GM21528 (cell line): ENCODE results near the gene PTPRD.

Experiments
- ATAC-seq: cut with Tn5 transposase; IDR thresholded peaks from one replicate; pipeline ENCODE4 v1.9.1; 2021; ENCODE audit warnings: mild to moderate bottlenecking, moderate library complexity; ENCODE audit not compliant: unreplicated experiment, low FRiP score

The PTPRD gene

DNA sequence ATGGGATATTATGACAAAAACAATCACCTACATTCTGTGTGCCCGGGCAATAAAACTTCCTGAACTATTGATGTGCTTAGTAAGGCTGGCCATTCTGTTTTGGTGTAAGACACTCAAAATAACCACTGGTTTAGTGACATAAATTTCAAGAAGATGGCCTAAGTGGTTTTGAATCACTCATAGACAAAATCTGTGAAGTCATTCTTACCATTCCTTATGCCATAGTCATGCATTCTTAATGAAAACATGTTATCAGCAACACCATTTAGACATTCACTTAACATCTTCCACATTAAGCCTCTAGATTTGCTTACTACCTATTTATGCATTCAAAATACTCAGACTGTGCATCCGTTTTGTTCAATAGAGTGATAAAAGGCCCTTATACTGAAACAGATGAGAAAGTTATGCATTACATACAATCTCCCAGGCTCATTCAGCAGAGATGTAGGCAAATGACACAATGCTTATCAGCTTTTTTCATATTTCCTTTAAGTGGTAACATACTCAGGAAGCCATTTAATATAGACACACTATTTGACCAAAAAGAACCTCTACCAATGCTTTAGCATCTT is 1964.4 kb downstream of the PTPRD start:
- no peak for ATAC-seq

DNA sequence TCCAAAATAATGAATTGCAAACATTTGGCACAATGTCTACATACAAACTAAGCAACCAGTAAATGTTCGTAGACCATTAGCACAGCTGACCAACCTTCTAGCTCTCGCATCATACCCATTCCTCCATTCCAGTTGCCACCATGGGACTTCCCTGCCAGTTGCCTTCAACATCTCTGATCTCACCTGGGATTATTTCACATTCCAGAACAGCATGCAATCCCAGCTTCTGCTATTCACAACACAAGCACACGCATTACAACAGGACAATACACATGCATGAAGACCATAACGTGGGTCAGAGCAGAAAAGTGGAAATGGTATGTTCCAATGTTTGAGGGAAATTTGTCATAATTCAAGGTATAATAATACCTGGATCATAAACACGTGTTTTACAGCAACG is 1965.0 kb downstream of the PTPRD start:
- ATAC-seq = no peak

DNA sequence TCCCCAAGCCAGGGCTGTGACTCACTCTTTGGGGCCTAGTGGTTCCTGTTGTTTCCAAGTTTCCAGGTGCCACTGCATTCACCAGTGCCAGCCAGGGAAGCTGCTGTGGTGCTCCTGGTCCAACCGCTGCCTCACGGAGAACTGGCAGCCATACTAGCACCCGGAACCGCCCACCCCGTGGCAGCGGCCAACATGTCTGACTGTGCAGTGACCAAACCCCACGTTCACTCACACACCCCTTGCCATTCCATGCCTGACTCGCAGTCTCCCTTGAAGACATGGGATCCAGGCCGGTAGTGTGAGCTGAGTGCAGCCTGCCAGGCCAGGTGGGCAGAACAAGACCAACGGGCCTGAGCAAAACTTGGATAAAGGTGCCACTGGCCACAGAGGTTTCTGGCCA is 1968.2 kb downstream of the PTPRD start:
- ATAC-seq = no peak

DNA sequence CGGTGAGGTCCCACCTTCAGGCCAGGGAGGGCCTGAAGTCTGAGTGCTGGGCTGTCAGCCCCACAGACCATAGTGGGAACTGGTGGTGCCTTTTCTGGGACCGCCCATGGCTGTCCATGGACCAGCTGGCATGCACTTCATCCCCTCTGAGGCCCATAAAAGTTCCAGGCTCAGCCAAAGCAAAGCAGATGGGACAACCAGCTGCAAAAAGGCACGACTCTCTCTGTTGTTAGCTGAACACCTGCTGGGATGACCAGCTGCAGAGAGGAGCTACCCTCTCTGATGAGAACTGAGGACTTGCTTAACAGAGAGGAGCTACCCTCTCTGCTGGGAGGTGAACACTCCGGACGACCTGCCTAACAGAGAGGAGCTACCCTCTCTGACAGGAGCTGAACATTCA is 1968.9 kb downstream of the PTPRD start:
- ATAC-seq = no peak

DNA sequence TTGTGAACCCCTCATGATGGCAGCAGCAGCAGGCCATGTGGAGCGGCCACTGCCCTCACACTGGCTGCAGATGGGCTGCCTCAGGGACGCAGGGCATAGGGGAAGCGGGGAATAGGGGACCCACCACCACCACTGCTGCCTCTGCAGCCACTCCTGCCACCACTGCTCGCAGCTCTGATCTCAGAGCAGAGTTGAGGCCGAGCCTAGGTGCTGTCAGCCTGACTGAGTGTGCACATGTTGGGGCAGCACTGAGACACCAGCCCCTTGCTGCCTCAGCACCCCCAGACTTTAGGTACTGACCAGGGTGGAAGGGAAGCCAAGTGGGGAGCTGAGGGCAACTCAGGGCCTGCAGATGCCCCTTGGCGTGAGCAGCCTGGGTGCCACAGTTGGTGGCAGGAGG is 1969.3 kb downstream of the PTPRD start:
- no peak for ATAC-seq

DNA sequence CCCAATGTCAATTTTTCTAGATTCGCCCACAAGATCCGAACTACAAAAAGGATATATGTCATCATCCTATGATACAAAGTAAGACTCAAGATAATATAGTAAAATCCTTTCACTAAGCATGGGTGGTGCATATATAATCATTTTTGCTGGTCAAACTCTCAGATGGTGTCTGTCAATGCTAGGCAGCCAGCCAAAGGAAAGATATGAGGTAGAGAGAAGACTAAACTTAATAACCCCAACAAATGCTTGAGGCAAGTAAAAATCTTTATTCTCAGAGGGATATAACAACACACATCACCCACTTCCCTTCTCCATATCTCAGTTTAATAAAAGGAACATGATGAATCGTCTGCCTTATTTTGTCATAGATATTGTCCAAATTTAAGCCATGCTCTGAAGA is 1972.0 kb downstream of the PTPRD start:
- ATAC-seq = no peak

DNA sequence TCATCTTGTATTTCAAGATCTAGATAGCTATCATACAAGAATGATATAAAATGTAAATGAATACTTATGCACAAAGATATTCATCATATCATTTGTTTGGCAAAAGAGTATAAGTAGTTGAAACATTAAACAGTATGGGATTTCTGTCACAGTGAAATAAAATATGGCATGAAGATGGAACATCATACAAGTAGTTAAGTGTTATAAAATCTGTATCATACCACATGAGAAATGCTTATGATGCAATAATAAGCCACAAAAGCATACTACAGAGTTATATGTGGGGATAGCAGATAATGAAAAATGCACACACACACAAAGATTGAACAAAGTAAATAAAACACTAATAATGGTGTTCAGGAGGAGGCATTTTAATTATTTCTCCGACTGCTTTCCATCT is 1975.2 kb downstream of the PTPRD start:
- no peak for ATAC-seq

DNA sequence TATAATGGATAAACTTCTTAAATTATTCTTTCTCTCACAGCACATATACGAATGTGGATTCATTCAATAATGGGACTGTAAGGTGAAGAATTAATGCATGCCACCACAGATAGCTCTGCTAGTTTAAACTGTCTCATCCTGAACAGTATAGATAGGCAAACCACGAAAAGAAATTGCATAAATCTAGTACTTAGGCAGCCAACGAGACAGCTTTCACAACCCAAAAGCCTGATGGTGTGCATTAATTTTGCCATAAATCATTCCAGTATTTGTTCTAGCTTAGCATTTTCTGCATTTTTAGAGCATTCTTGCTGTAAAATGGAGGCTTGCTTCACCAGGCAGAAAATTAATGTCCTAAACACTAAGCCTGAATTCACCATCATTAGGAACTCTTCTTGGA is 1979.0 kb downstream of the PTPRD start:
- ATAC-seq = no peak

DNA sequence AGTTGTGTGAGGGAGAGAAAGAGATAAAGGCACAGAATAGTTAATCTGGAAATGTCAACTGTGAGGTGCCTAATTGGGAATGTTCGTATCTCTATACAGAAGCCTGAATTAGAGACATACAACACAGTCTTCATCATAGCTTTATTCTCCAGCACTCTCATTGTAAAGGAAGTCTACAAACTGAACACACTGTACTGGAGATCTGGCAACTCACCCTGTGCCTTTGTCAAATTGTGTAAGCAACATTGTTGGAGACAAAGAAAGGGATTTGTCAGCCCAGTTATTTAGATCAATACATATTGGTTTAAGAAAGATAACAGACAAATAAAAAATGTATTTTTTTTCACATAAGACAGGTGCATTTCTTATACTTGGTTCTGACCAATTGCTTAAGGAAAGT is 1980.3 kb downstream of the PTPRD start:
- no peak for ATAC-seq

DNA sequence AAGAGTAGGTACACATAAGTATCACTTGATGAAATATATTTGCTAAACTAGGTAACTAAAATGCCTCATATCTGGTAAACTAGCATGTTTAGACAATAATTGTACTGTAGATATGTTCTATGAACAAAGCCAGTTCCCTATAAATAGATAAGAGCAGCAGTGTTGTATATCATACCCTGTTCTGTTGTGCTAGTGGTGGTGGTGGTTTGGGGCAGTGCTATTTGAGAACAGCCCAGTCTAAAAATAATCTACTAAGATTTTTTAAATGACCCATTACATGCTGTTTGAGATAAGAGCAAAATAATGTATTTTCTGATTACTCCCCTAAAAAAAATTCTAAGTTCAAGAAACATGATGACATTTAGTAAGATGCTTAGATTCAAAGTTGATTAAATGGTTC is 1984.0 kb downstream of the PTPRD start:
- no peak for ATAC-seq

DNA sequence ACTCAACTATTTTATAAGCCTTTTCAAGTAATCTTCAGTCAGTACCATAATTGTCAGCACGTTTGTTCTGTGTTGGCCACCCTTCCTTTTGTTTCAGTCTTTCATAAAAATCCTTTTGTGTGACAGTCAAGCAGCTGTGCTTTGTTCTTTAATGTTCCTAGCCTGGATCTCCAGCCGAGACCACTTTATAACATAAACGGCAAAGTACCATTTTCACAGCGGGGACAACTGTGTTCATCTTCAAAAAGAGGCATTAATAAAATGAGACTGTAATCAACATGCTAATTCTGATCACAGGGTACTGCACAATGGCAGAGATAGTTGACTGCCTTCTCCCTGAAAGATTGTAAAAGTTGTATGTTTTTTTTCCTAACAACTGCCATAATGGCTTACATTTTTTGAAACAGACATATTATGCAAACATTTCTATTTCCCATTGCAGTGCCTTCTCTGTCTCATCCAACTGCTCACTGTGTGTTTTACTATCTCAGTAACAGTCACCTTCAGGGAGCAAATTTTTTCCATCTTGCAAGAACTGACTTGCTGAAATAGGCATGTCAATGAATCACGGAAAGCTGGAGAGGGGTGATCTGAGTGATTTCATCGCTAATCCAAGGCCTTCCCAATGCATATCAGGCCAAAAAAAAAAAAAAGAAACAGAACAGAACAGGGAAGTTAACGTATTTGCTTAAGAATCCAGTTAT is 1984.7 kb downstream of the PTPRD start:
- ATAC-seq = no peak

DNA sequence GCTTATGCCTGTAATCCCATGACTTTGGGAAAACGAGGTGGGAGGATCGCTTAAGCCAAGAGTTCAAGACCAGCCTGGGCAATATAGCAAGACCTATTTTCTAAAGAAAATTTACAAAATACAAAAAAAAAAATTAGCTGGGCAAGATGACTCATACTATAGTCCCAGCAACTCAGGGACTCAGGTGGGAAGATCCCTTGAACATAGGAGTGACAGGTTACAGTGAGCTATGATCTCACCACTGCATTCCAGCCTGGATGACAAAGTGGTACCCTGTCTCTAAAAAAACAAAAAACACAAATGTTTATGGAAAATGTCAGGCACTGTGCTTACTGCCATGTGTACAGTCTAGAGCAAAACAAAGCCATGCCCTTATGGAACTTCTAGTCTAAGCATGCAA is 1989.9 kb downstream of the PTPRD start:
- no peak for ATAC-seq

DNA sequence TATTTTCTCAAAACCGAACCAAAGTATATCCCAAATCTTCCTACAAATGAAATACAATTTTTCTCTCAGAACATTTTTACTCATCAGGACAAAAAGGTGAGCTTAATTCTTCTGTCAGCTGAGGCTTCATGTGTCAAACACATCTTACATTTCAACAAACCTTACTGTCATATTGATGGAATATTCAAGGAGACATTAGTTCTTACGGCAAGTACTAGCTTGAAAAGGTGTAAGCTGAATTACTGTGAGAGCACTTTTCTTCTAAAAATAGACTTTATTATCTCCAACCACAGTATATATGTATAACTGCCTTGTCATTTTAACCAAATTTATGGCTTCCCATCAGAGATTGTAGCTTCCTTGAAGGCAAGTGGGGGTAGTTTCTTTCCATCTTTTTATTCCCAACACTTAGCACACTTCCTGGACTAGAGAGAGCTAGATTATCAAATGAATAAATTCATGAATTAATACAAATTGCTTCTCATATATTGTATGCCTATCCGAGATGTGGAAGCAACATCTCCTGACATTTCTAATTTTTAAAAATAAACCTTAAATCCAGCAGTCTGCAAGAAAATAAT is 1990.5 kb downstream of the PTPRD start:
- no peak for ATAC-seq

DNA sequence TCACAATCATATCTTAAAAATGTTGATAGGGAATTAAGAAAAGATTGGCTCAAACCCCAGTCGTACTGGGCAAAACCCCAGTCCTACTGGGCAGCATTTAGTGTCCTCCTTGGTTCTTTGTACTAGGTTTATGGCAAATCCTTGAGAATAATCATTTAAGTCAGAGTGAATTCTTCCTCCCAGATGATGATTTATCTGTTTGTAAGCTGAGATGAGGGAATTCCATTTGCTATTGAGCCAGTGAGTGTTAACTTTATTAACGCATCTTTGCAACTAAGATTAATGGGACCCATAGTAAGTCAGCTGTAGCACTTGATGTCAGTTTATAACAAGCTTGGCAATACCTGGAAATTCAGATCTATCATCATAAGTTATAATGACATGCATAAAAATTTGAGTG is 1991.4 kb downstream of the PTPRD start:
- ATAC-seq = no peak

DNA sequence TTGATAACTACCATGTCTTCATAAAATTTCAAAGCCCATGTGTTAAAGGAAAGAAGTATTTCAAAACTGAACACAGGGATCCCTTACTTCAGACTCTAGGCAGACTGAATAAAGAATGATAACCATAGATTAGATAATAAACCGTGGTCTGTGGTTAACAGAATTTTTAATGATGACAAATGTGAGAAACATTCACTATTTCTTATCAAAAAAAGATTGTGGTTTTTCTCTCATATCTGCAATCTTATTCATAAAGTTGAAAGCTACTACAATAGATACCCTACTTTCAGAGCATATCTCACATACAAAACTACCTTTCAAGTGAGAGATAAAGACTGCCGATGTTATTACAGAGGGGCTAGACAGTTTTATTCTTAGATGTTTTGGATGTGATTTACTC is 1996.4 kb downstream of the PTPRD start:
- no peak for ATAC-seq

DNA sequence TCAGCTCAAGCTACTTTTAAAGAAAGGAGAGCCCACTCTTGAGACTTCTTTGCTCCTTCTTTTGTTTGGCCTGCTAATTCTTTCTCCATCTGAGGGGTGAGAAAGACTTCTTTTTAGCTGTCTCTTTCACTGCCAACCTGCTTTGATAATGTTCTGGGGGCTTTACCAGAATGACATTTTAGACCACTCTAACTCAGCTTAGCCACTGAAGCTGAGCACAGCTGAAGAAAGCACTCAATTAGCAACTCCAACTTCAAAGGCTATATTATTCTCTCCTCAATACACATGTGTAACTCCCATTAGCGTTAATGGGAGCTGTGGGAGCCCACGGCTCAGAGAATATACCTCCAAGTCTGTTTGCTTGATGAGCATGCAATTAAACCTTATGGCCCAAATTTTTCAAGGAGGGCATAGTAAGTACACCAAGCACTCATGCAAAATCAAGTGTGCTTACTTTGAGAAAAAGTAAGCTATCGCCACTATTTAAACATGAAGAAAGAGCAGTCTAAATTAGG is 1997.8 kb downstream of the PTPRD start:
- ATAC-seq = no peak

DNA sequence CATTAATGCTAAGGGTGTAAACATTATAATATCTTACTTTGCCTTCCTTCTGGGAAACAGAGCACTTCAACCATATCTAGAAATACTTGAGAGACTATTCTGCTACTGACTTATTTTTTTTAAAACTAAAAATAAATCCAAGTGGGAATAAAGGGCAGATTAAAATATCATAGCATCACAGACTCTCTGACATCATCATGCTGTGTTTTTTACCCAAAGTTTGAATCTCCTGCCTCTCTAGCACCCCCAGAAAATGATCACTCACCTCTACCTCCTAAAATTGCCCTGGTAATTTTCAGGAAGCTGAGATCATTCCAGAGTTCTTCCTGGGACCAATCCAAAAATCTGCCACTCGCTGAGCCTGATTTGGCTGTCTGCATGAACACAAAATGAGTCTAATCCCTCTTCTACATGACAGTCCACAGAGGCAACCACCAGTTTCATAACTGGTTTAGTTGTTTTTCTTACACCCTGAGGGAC is 1999.4 kb downstream of the PTPRD start:
- ATAC-seq = no peak

DNA sequence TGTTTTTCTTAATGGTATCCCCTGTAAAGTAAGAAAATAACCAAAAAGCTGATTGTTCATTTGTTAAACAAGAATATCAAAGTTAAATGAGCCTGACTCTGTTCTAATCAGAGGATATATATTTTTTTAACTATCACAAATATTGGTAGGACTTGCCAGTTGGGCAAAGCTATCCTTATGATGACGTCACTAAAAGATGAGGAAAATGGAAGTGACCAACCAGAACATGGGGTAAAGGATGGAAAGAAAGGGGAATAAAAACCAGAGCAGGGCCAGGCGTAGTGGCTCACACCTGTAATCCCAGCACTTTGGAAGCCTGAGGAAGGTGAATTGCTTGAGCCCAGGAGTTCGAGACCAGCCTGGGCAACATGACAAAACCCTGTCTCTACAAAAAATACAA is 2001.6 kb downstream of the PTPRD start:
- no peak for ATAC-seq

DNA sequence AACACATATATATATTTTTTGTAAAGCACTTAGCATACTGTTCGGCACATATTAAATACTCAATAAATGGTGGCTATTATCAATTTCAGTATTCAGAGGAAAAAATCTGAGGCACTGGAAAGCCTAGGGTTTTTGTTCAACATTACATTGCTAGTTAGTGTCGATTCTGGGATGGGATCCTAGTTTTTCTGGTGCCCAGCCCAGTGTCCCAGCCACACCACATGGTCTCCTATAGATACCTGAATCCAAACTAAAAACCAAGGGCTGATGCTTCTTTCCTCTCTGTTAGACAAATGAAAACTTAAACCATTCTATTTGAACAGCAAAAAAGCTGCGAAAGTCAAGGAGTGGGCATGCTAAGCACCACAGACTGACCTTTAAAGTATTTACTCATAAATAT is 2002.5 kb downstream of the PTPRD start:
- no peak for ATAC-seq

DNA sequence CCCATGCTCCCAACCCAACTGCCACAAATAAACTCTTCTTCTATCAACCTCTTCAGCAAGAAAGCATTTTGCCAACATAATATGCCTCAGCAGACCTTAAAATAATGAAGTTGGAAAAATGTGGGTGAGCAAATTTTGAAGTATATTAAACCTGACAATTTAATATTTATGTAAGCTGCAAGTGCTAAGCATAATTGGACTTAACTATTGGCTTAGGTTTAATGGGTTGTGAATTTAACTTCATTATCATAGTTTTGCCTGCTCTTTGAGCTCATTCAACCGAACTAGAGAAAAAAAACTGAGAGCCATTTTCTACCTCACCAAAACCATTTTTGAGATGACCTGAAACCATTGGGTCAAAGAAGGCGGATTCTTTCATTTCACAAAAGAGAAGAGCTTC is 2007.7 kb downstream of the PTPRD start:
- ATAC-seq = no peak

DNA sequence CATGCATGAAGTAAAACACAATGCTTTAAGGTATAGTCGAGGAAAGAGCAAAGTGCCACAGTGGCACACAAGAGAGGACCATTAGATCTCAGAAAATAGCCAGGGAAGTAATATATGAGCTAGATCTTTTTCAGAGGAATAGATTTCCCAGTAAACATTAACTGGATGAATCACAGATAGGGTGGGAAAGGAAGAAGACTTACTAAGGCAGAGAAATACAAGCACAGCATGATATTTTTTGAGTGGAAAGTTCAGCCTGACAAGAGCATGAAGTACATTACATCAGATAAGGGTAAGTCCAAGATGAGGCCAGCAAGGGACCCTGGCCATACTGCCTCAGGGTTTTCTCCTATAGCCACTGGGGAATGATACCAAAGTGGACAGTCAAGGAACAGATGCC is 2008.6 kb downstream of the PTPRD start:
- ATAC-seq = no peak
